ENCODE results near the gene THTPA. TPM values are rescaled to one million over a fixed set of nuclear protein-coding genes. Genes with fewer than 3 reads are reported as not detected.
"Not testable (repeated sequence)": the region's sequence is repeated elsewhere in the genome, so short reads cannot be mapped to it uniquely, and the experiment has no call there.

THTPA gene
- total RNA-seq, 1 experiment from 2014 or later = 18.3 TPM

- CTCF ChIA-PET = no interaction called here
- Mint-ChIP-seq H3K4me3 (ENCODE audit: low read depth, unreplicated experiment) (no peak overlapping the region), H3K36me3 (ENCODE audit: insufficient read depth, unreplicated experiment) (no peaks in the 10 kb centered on the region), H3K27me3 (ENCODE audit: unreplicated experiment) (peaks cover 13% of the 10 kb centered on the region), H3K9me3 (ENCODE audit: low read depth, unreplicated experiment) (peaks cover 5% of the 10 kb centered on the region), H3K4me1 (ENCODE audit: low read depth, unreplicated experiment) (peaks cover 27% of the 10 kb centered on the region), H3K27ac (ENCODE audit: unreplicated experiment) (no peak overlapping the region)
- BruUV-seq (replicated peaks) = no TSS peak
- intact Hi-C loops (cut with micrococcal nuclease; ENCODE audit: unreplicated experiment) = no loop called here
- TF ChIP-seq, protein P1, sequence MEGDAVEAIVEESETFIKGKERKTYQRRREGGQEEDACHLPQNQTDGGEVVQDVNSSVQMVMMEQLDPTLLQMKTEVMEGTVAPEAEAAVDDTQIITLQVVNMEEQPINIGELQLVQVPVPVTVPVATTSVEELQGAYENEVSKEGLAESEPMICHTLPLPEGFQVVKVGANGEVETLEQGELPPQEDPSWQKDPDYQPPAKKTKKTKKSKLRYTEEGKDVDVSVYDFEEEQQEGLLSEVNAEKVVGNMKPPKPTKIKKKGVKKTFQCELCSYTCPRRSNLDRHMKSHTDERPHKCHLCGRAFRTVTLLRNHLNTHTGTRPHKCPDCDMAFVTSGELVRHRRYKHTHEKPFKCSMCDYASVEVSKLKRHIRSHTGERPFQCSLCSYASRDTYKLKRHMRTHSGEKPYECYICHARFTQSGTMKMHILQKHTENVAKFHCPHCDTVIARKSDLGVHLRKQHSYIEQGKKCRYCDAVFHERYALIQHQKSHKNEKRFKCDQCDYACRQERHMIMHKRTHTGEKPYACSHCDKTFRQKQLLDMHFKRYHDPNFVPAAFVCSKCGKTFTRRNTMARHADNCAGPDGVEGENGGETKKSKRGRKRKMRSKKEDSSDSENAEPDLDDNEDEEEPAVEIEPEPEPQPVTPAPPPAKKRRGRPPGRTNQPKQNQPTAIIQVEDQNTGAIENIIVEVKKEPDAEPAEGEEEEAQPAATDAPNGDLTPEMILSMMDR (IDR thresholded peaks at IDR 0.05; ENCODE audit: unreplicated experiment) = no peak
- no peak for DNase-seq
These were observed 52.4 kb downstream of the THTPA start for GRCh38 chr14:23608454-23608853.

DNA sequence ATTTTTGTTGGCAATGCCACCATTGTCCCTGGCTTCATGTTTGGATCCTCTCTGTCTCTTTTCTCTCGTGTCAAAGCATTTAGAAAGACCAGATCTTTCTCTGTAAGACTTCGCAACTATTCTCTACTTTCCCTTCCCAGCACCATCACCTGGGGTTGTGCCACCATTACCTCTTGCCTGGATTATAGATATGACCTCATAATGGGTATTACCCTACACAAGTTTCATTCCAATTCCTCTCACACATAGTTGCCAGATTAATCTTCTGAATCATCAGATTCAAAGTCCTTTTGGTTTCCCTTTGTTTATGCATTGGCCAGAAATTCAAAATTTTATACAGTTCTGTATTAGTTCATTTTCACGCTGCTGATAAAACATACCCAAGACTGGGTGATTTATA, 52.9 kb downstream of the THTPA start:
- Mint-ChIP-seq H3K4me1 (ENCODE audit: low read depth, unreplicated experiment) (peaks cover 32% of the 10 kb centered on the region), H3K27ac (ENCODE audit: unreplicated experiment) (peak overlapping the region; percentile 9), H3K4me3 (ENCODE audit: low read depth, unreplicated experiment) (no peak overlapping the region), H3K27me3 (ENCODE audit: unreplicated experiment) (peaks cover 13% of the 10 kb centered on the region), H3K36me3 (ENCODE audit: insufficient read depth, unreplicated experiment) (no peaks in the 10 kb centered on the region), H3K9me3 (ENCODE audit: low read depth, unreplicated experiment) (peaks cover 5% of the 10 kb centered on the region)
- BruUV-seq (replicated peaks) = no TSS peak
- TF ChIP-seq, protein P1 (IDR thresholded peaks at IDR 0.05; ENCODE audit: unreplicated experiment) = no peak
- intact Hi-C loops (cut with micrococcal nuclease; ENCODE audit: unreplicated experiment) = no loop called here
- no peak for DNase-seq
- CTCF ChIA-PET = no interaction called here

DNA sequence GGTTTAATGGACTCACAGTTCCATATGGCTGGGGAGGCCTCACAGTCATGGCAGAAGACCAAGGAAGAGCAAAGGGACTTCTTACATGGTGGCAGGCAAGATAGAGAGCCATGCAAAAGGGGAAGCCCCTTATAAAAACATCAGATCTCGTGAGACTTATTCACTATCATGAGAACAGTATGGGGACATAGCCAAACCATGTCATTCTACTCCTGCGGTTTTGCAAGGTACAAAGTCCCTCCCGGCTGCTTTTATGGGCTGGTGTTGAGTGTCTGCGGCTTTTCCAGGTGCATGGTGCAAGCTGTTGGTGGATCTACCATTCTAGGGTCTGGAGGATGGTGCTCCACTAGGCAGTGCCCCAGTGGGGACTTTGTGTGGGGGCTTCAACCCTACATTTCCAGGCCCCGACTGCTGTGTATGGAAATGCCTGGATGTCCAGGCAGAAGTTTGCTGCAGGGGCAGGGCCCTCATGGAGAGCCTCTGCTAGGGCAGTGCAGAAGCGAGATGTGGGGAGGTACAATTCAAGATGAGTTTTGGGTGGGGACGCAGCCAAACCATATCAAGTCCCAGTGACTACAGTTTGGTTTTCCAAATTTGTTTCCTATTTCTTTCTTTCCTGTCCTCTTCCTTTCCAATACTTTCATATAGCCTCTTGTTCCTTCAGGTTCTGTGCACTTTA, 53.5 kb downstream of the THTPA start:
- Mint-ChIP-seq H3K4me1 (ENCODE audit: low read depth, unreplicated experiment) (peaks cover 37% of the 10 kb centered on the region), H3K27me3 (ENCODE audit: unreplicated experiment) (peaks cover 13% of the 10 kb centered on the region), H3K27ac (ENCODE audit: unreplicated experiment) (peak overlapping the region; percentile 9)
- intact Hi-C loops (cut with micrococcal nuclease; ENCODE audit: unreplicated experiment); BruUV-seq (replicated peaks); H3K4me3 Mint-ChIP-seq (ENCODE audit: low read depth, unreplicated experiment); H3K9me3 Mint-ChIP-seq (ENCODE audit: low read depth, unreplicated experiment); H3K36me3 Mint-ChIP-seq (ENCODE audit: insufficient read depth, unreplicated experiment); CTCF ChIA-PET: not testable (repeated sequence)
- DNase-seq = peak; percentile 34

Other genes starting within 250 kb of the THTPA start
- 19.0 and 21.3 TPM in 2 replicates for gene BCL2L2, start 249.4 kb upstream of the THTPA start, total RNA-seq (2022)
- 173 and 181 TPM in 2 replicates for gene PABPN1, start 234.8 kb upstream of the THTPA start, total RNA-seq (2022)
- gene SLC22A17, start 203.4 kb upstream of the THTPA start, total RNA-seq (2022) = 0.39 and 0.61 TPM in 2 replicates
- gene EFS, start 191.1 kb upstream of the THTPA start, total RNA-seq (2022) = not detected in 2 replicates
- not detected in 2 replicates for gene IL25, start 183.5 kb upstream of the THTPA start, total RNA-seq (2022)
- not detected in 2 replicates for gene CMTM5, start 179.2 kb upstream of the THTPA start, total RNA-seq (2022)
- gene MYH6, start 148.0 kb upstream of the THTPA start, total RNA-seq (2022) = not detected in 2 replicates
- gene MYH7, start 120.6 kb upstream of the THTPA start, total RNA-seq (2022) = not detected in 2 replicates
- 42.2 and 52.0 TPM in 2 replicates for gene NGDN, start 86.6 kb upstream of the THTPA start, total RNA-seq (2022)
- gene ZFHX2, start 4.5 kb upstream of the THTPA start, total RNA-seq (2022) = 3.7 TPM in 2 replicates
- 152 and 173 TPM in 2 replicates for gene AP1G2, start 11.5 kb downstream of the THTPA start, total RNA-seq (2022)
- gene JPH4, start 22.5 kb downstream of the THTPA start, total RNA-seq (2022) = not detected in 2 replicates
- 1.8 and 3.0 TPM in 2 replicates for gene DHRS2, start 80.1 kb downstream of the THTPA start, total RNA-seq (2022)